ENCODE data around the gene FAM177A1. TPM values are rescaled to one million over a fixed set of nuclear protein-coding genes. Genes with fewer than 3 reads are reported as not detected.
A peak's percentile ranks its signal among the peaks of the same experiment; 100 is the strongest.

The FAM177A1 gene
- total and polyA plus RNA-seq, 9 of the 15 experiments (the other 6 are each of a cell fraction or from before 2014, with no cell fraction given) = 7.7 to 36.2 (median 29.9) TPM

DNA sequence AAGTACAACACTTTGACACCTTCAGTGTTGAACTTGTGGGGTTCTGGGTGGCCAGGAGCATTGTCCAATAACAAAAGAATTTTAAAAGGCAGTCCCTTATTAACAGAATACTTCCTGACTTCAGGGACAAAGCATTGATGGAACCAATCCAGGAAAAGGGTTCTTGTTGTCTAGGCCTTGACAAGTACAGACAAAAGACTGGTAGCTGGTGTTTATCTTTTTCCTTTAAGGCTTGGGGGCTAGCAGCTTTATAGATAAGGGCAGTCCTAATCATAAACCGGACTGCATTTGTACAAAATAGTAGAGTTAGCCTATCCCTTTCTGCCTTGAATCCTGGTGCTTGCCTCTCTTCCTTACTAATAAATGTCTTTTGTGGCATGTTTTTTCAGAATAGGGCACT, 27.4 kb downstream of the FAM177A1 start:
- Histone ChIP-seq H3K9me1 (ENCODE audit: control insufficient read depth, insufficient read depth, low read length) (no peaks in the 10 kb centered on the region), H3K4me1 (replicated peaks in 1 of 2; ENCODE audit: control insufficient read depth in 2 of 2, insufficient read depth in 2 of 2, low read length in 2 of 2) (no peaks in the 10 kb centered on the region; a peak in 1 of 5 replicates), H3K27me3 (ENCODE audit: control insufficient read depth in 2 of 2, insufficient read depth in 2 of 2, low read length in 2 of 2) (no peaks in the 10 kb centered on the region), H2AFZ (ENCODE audit: low read depth, low read length) (no peak overlapping the region), H3K4me2 (ENCODE audit: insufficient read depth, low read length) (no peak overlapping the region), H4K20me1 (replicated peaks; ENCODE audit: control insufficient read depth, insufficient read depth, low read length) (no peaks in the 10 kb centered on the region), H3K27ac (ENCODE audit: extremely low read depth, low read depth, low read length) (no peak overlapping the region), H3K36me3 (ENCODE audit: control insufficient read depth, insufficient read depth, low read length) (peaks cover 16% of the 10 kb centered on the region; the same call in 1 of the 3 replicates), H3K79me2 (ENCODE audit: control insufficient read depth, insufficient read depth, low read length) (no peaks in the 10 kb centered on the region), H3K9ac (ENCODE audit: insufficient read depth in 1 of 2, low read depth in 2 of 2, low read length in 2 of 2) (no peak overlapping the region), H3K4me3 (no peak overlapping the region), H3K9me3 (replicated peaks; ENCODE audit: control insufficient read depth, insufficient read depth, low read depth, low read length) (no peaks in the 10 kb centered on the region)
- TF ChIP-seq ESRRA (IDR thresholded peaks at IDR 0.05; ENCODE audit: borderline replicate concordance, low read depth) (no peak), PTBP1 (IDR thresholded peaks at IDR 0.05; ENCODE audit: low read depth, low read length) (no peak), ZNF507 (tag; conservative IDR thresholded peaks at IDR 0.05) (no peak), ZNF766 (CRISPR knock-in tag; conservative IDR thresholded peaks at IDR 0.05) (no peak), ZBTB11 (CRISPR knock-in tag; IDR thresholded peaks at IDR 0.05) (no peak), GATAD2B (IDR thresholded peaks at IDR 0.05; ENCODE audit: borderline replicate concordance) (no peak), SP1 (CRISPR knock-in tag; IDR thresholded peaks at IDR 0.05) (no peak), NCOA2 (IDR thresholded peaks at IDR 0.05; ENCODE audit: partially characterized antibody in 2 of 2) (no peak), ZNF444 (CRISPR knock-in tag; IDR thresholded peaks at IDR 0.05) (no peak), RB1 (IDR thresholded peaks at IDR 0.05; ENCODE audit: low read depth) (no peak), MTF1 (CRISPR knock-in tag; IDR thresholded peaks at IDR 0.05; ENCODE audit: borderline replicate concordance) (no peak), TCFL5 (CRISPR knock-in tag; conservative IDR thresholded peaks at IDR 0.05) (no peak), RBM34 (IDR thresholded peaks at IDR 0.05; ENCODE audit: borderline replicate concordance, insufficient read depth, low read length) (no peak)
- TF ChIP-seq, protein P1, sequence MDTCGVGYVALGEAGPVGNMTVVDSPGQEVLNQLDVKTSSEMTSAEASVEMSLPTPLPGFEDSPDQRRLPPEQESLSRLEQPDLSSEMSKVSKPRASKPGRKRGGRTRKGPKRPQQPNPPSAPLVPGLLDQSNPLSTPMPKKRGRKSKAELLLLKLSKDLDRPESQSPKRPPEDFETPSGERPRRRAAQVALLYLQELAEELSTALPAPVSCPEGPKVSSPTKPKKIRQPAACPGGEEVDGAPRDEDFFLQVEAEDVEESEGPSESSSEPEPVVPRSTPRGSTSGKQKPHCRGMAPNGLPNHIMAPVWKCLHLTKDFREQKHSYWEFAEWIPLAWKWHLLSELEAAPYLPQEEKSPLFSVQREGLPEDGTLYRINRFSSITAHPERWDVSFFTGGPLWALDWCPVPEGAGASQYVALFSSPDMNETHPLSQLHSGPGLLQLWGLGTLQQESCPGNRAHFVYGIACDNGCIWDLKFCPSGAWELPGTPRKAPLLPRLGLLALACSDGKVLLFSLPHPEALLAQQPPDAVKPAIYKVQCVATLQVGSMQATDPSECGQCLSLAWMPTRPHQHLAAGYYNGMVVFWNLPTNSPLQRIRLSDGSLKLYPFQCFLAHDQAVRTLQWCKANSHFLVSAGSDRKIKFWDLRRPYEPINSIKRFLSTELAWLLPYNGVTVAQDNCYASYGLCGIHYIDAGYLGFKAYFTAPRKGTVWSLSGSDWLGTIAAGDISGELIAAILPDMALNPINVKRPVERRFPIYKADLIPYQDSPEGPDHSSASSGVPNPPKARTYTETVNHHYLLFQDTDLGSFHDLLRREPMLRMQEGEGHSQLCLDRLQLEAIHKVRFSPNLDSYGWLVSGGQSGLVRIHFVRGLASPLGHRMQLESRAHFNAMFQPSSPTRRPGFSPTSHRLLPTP (IDR thresholded peaks at IDR 0.05; ENCODE audit: borderline replicate concordance, extremely low read depth, insufficient read length) = no peak
- TF ChIP-seq, protein P2, sequence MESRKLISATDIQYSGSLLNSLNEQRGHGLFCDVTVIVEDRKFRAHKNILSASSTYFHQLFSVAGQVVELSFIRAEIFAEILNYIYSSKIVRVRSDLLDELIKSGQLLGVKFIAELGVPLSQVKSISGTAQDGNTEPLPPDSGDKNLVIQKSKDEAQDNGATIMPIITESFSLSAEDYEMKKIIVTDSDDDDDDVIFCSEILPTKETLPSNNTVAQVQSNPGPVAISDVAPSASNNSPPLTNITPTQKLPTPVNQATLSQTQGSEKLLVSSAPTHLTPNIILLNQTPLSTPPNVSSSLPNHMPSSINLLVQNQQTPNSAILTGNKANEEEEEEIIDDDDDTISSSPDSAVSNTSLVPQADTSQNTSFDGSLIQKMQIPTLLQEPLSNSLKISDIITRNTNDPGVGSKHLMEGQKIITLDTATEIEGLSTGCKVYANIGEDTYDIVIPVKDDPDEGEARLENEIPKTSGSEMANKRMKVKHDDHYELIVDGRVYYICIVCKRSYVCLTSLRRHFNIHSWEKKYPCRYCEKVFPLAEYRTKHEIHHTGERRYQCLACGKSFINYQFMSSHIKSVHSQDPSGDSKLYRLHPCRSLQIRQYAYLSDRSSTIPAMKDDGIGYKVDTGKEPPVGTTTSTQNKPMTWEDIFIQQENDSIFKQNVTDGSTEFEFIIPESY (CRISPR knock-in tag; IDR thresholded peaks at IDR 0.05) = no peak
- no TSS peak for BruUV-seq (replicated peaks)
- 0% methylated on average over 1 of the region's 1 CpG for WGBS (ENCODE audit: insufficient coverage, low coverage, missing lambda C conversion rate)
- POLR2A ChIA-PET = no interaction called here
- intact Hi-C loops (cut with micrococcal nuclease) (no loop called here), in situ Hi-C loops (cut with MboI) (no loop called here)
- FAIRE-seq (no peak), DNase-seq (ENCODE audit: extremely low read depth in 1 of 4, low spot score in 3 of 4) (peak in 1 of 4 experiments; percentile 1), ATAC-seq (no peak)
- CTCF ChIA-PET (ENCODE audit: low intra/inter-chr PET ratio) = no interaction called here

Data from K562 (cell line).